Measurements from ENCODE around the gene PKIG. TPM values are rescaled to one million over a fixed set of nuclear protein-coding genes. Genes with fewer than 3 reads are reported as not detected.

Gene PKIG
- total RNA-seq, 1 donor from 2014 or later, result 30.1 TPM

DNA sequence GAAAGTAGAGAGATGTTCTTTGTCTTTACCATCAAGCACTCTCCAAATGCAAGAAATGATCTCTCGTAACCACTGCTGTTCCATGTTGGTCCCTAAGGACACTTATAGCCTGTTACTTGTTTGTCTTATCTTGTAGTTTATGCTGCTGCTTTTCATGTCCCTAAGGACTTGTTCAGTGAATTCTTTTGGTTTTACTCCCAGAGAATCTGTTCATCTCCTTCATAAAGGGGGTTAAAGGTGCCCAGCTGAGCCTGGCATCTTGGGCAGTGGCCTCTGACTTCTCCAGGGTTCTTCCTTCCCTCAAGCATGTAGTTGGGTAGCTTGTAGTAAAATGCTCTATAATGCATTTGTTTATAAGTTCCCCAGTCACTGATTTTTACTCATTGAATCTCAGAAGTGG is 864 bp upstream of the PKIG start:
- Histone ChIP-seq H3K36me3 (ENCODE audit: insufficient read depth, low read length) (no peaks in the 10 kb centered on the region), H3K4me3 (ENCODE audit: insufficient read depth, low read depth, low read length) (no peak overlapping the region), H3K27ac (ENCODE audit: low read depth, low read length) (no peak overlapping the region), H3K79me2 (ENCODE audit: insufficient read depth, low read length) (peaks cover 5% of the 10 kb centered on the region), H3K9ac (ENCODE audit: low read length) (no peak overlapping the region), H3K4me2 (ENCODE audit: low read length) (no peak overlapping the region), H3K27me3 (ENCODE audit: insufficient read depth, low read length) (no peaks in the 10 kb centered on the region), H3K4me1 (ENCODE audit: insufficient read depth, low read length) (peaks cover 27% of the 10 kb centered on the region), H4K20me1 (ENCODE audit: insufficient read depth, low read length) (no peaks in the 10 kb centered on the region), H2AFZ (ENCODE audit: low read depth, low read length) (no peak overlapping the region), H3K9me3 (ENCODE audit: insufficient read depth, low read depth, low read length) (peaks cover 3% of the 10 kb centered on the region)
- H3K4me1 Mint-ChIP-seq (ENCODE audit: low read depth, unreplicated experiment), result peaks cover 21% of the 10 kb centered on the region
- no peaks in the 10 kb centered on the region for H3K27me3 Mint-ChIP-seq (ENCODE audit: low read depth, unreplicated experiment)
- H3K9me3 Mint-ChIP-seq (ENCODE audit: unreplicated experiment), result peaks cover 7% of the 10 kb centered on the region
- DNase-seq (ENCODE audit: low read depth) (no peak), FAIRE-seq (no peak)
- H3K27ac Mint-ChIP-seq (ENCODE audit: unreplicated experiment), result peak overlapping the region; percentile 84
- TF ChIP-seq EZH2 (IDR thresholded peaks at IDR 0.05; ENCODE audit: insufficient read depth, low read length) (no peak), CTCF (IDR thresholded peaks at IDR 0.05; ENCODE audit: insufficient read depth, low read depth, low read length) (no peak)
- no peak overlapping the region for H3K4me3 Mint-ChIP-seq (ENCODE audit: unreplicated experiment)
- H3K36me3 Mint-ChIP-seq (ENCODE audit: low read depth, unreplicated experiment), result peaks cover 8% of the 10 kb centered on the region

DNA sequence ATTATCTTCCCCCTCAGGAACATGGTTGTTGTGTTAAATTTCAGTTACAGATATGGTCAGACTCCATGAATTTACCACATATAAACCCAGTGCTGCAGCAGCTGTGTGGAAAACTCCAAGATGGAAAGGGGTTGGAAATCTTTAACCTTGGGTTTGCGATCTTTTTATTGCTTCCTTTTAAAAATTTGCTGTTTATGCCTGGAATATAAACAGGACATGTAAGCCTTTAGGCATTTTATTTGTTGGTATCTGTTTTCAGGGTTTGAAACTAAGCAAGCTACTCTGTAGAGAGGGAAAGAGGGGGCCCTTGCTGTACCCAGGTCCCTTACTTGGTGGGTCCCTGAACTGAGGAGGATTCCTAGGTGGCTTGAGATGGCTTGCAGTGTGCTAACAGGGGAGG is 778 bp downstream of the PKIG start:
- no peak for DNase-seq (ENCODE audit: low read depth)
- H3K27ac Mint-ChIP-seq (ENCODE audit: unreplicated experiment), result peak overlapping the region; percentile 55
- Histone ChIP-seq H3K79me2 (ENCODE audit: insufficient read depth, low read length) (peaks cover 5% of the 10 kb centered on the region), H3K9ac (ENCODE audit: low read length) (peak overlapping the region; percentile 69), H3K4me3 (ENCODE audit: insufficient read depth, low read depth, low read length) (no peak overlapping the region), H3K27ac (ENCODE audit: low read depth, low read length) (no peak overlapping the region), H3K9me3 (ENCODE audit: insufficient read depth, low read depth, low read length) (no peaks in the 10 kb centered on the region), H2AFZ (ENCODE audit: low read depth, low read length) (no peak overlapping the region), H3K27me3 (ENCODE audit: insufficient read depth, low read length) (no peaks in the 10 kb centered on the region), H3K36me3 (ENCODE audit: insufficient read depth, low read length) (no peaks in the 10 kb centered on the region), H4K20me1 (ENCODE audit: insufficient read depth, low read length) (no peaks in the 10 kb centered on the region), H3K4me2 (ENCODE audit: low read length) (peak overlapping the region; percentile 78), H3K4me1 (ENCODE audit: insufficient read depth, low read length) (peaks cover 24% of the 10 kb centered on the region)
- peak overlapping the region; percentile 63 for H3K4me3 Mint-ChIP-seq (ENCODE audit: unreplicated experiment)
- H3K27me3 Mint-ChIP-seq (ENCODE audit: low read depth, unreplicated experiment), result no peaks in the 10 kb centered on the region
- H3K36me3 Mint-ChIP-seq (ENCODE audit: low read depth, unreplicated experiment), result peaks cover 8% of the 10 kb centered on the region
- H3K4me1 Mint-ChIP-seq (ENCODE audit: low read depth, unreplicated experiment), result peaks cover 21% of the 10 kb centered on the region
- no peak for TF ChIP-seq CTCF (IDR thresholded peaks at IDR 0.05; ENCODE audit: insufficient read depth, low read depth, low read length)
- no peak for TF ChIP-seq EZH2 (IDR thresholded peaks at IDR 0.05; ENCODE audit: insufficient read depth, low read length)
- no peak for FAIRE-seq
- H3K9me3 Mint-ChIP-seq (ENCODE audit: unreplicated experiment), result peaks cover 3% of the 10 kb centered on the region

DNA sequence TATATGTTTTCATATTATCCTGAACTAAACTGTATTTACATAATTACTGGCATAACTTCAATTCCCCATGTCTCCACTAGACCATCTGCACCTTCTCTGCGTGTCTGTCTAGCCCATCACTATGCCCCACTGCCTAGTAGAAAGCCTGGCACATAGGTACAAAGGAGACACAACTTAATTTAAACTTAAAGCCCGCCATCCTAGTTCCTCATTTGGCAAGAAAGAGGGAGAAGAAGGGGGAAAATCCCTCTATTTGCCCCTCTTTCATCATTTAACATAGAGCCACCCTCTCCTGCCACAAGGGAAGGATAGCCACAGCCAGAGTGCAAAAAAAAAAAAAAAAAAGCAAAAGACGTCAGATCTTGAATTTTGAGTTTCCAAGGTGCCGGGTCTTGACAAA is 1.8 kb downstream of the PKIG start:
- no peak overlapping the region for H3K4me3 ChIP-seq (ENCODE audit: insufficient read depth, low read depth, low read length)

More for the DNA sequence above, 1.8 kb downstream of the PKIG start:
- Histone ChIP-seq H3K9ac (ENCODE audit: low read length) (no peak overlapping the region), H4K20me1 (ENCODE audit: insufficient read depth, low read length) (no peaks in the 10 kb centered on the region), H2AFZ (ENCODE audit: low read depth, low read length) (no peak overlapping the region), H3K9me3 (ENCODE audit: insufficient read depth, low read depth, low read length) (no peaks in the 10 kb centered on the region), H3K36me3 (ENCODE audit: insufficient read depth, low read length) (no peaks in the 10 kb centered on the region), H3K79me2 (ENCODE audit: insufficient read depth, low read length) (peaks cover 5% of the 10 kb centered on the region), H3K4me1 (ENCODE audit: insufficient read depth, low read length) (peaks cover 23% of the 10 kb centered on the region), H3K27ac (ENCODE audit: low read depth, low read length) (no peak overlapping the region), H3K4me2 (ENCODE audit: low read length) (no peak overlapping the region), H3K27me3 (ENCODE audit: insufficient read depth, low read length) (no peaks in the 10 kb centered on the region)
- no peak for TF ChIP-seq EZH2 (IDR thresholded peaks at IDR 0.05; ENCODE audit: insufficient read depth, low read length)
- no peak for TF ChIP-seq CTCF (IDR thresholded peaks at IDR 0.05; ENCODE audit: insufficient read depth, low read depth, low read length)
- no peak for DNase-seq (ENCODE audit: low read depth)
- Mint-ChIP-seq H3K36me3 (ENCODE audit: low read depth, unreplicated experiment) (peaks cover 6% of the 10 kb centered on the region), H3K4me3 (ENCODE audit: unreplicated experiment) (peak overlapping the region; percentile 63), H3K27ac (ENCODE audit: unreplicated experiment) (no peak overlapping the region), H3K27me3 (ENCODE audit: low read depth, unreplicated experiment) (no peaks in the 10 kb centered on the region), H3K4me1 (ENCODE audit: low read depth, unreplicated experiment) (peaks cover 21% of the 10 kb centered on the region), H3K9me3 (ENCODE audit: unreplicated experiment) (no peaks in the 10 kb centered on the region)
- no peak for FAIRE-seq
